Smooth muscle cell (in vitro differentiated cells): Measurements from ENCODE around the gene ZNF837. TPM values are rescaled to one million over a fixed set of nuclear protein-coding genes. Genes with fewer than 3 reads are reported as not detected.

Experiments
- DNase-seq: peaks from one replicate; lab custom pipeline; 2025; ENCODE audit not compliant: unreplicated experiment; lab: John Stamatoyannopoulos, UW
- H2AFZ ChIP-seq: fragments of 200-600 bp; sonication (generic); 2 replicates; pipeline ENCODE4 v1.6.0; 2016; ENCODE audit warnings: antibody characterized with exemption, low read depth, mild to moderate bottlenecking
- H3F3A ChIP-seq: fragments of 200-600 bp; sonication (generic); 2 replicates; pipeline ENCODE4 v1.6.0; 2017; ENCODE audit warnings: antibody characterized with exemption, low read depth
- H3K27ac ChIP-seq: fragments of 200-600 bp; sonication (generic); 2 replicates; pipeline ENCODE4 v1.5.1; 2016; ENCODE audit warnings: low read depth, mild to moderate bottlenecking
- H3K27me3 ChIP-seq: fragments of 200-600 bp; sonication (generic); 2 replicates; pipeline ENCODE4 v1.6.1; 2016; ENCODE audit warnings: low read depth, mild to moderate bottlenecking
- H3K36me3 ChIP-seq: fragments of 200-600 bp; sonication (generic); 2 replicates; pipeline ENCODE4 v1.5.1; 2016; ENCODE audit warnings: low read depth
- H3K4me1 ChIP-seq: fragments of 200-600 bp; sonication (generic); 2 replicates; pipeline ENCODE4 v1.5.1; 2016; ENCODE audit warnings: low read depth
- H3K4me2 ChIP-seq: fragments of 200-600 bp; sonication (generic); 2 replicates; pipeline ENCODE4 v1.6.0; 2016; ENCODE audit warnings: mild to moderate bottlenecking
- H3K4me3 ChIP-seq: fragments of 200-600 bp; sonication (generic); 2 replicates; pipeline ENCODE4 v1.5.1; 2016; ENCODE audit warnings: mild to moderate bottlenecking
- H3K79me2 ChIP-seq: fragments of 200-600 bp; sonication (generic); 2 replicates; pipeline ENCODE4 v1.6.0; 2016; ENCODE audit warnings: low read depth, mild to moderate bottlenecking
- H3K9ac ChIP-seq: fragments of 200-600 bp; sonication (generic); 2 replicates; pipeline ENCODE4 v1.6.0; 2016; ENCODE audit warnings: low read depth
- H3K9me3 ChIP-seq: fragments of 200-600 bp; sonication (generic); replicated peaks from 2 replicates; pipeline ENCODE4 v1.5.1; 2016; ENCODE audit warnings: low read depth
- H4K20me1 ChIP-seq: fragments of 200-600 bp; sonication (generic); 2 replicates; pipeline ENCODE4 v1.6.0; 2016; ENCODE audit warnings: low read depth
- CTCF ChIP-seq: fragments of 200-600 bp; sonication (generic); IDR thresholded peaks from 2 replicates; pipeline ENCODE4 v1.5.1; 2017; ENCODE audit warnings: borderline replicate concordance, mild to moderate bottlenecking, antibody characterized with exemption; ENCODE audit not compliant: insufficient read depth, poor library complexity, severe bottlenecking
- WGBS: methylation state at CpG from one replicate; pipeline ENCODE4 v1.1.7; 2016; ENCODE audit warnings: low lambda C conversion rate; 5-methylcytosine and 5-hydroxymethylcytosine counted together
- polyA plus RNA-seq: library from polyadenylated mRNA; unstranded; fragments of >200 nt; fragmentation: Nextera tagmentation; extraction: Ambion mirVana; gene quantifications from 2 replicates; pipeline ENCODE4 v1.2.1, GENCODE V29; 2016
- total RNA-seq: library from RNA; depleted of rRNA; stranded (reverse); fragments of >200 nt; gene quantifications from 2 replicates; pipeline ENCODE4 v1.2.3, GENCODE V29; 2014

The ZNF837 gene
- total RNA-seq (4.4 and 5.9 TPM in 2 replicates), polyA plus RNA-seq (7.8 and 8.4 TPM in 2 replicates)

- Histone ChIP-seq H2AFZ (peak within 1 kb of the TSS; percentile 75), H3F3A (no peaks in the 10 kb centered on the region), H3K27ac (peak within 1 kb of the TSS; percentile 89), H3K4me1 (peaks cover 8% of the 10 kb centered on the region), H3K27me3 (no peaks in the 10 kb centered on the region), H3K4me2 (peak within 1 kb of the TSS; percentile 89), H4K20me1 (no peaks in the 10 kb centered on the region), H3K79me2 (peaks cover 11% of the 10 kb centered on the region), H3K9ac (peak within 1 kb of the TSS; percentile 97), H3K36me3 (no peaks in the 10 kb centered on the region), H3K4me3 (peak within 1 kb of the TSS; percentile 90), H3K9me3 (no peaks in the 10 kb centered on the region)
- WGBS: under 1% methylated on average over 48 of the region's 83 CpGs
- no peak for TF ChIP-seq CTCF
- peak; percentile 95 for DNase-seq
These were observed at the start of gene ZNF837 for GRCh38 chr19:58380662-58381459. ZNF837 (minus strand) TSS chr19:58381030; CDS start chr19:58369332, 11,698 bp downstream.

DNA sequence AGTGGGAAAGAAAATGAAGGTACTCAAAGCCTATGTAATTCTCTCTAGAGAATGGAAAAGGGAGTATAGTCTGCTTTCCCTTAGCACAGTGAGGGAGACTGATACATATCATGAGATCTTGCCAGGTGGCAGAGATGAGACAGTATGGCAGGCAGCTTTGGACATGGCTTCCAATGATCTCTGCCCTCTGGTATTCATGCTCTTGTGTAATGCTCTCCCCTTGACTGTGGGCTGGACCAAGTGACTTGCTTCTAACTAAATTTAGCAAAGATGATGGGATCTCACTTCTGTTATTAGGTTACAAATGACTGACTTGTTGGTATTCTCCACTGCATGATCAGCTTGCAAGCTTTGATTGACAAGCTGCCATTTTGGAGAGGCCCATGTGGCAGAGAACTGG, 48.9 kb upstream of the ZNF837 start:
- no peak overlapping the region for H3K4me3 ChIP-seq
- TF ChIP-seq CTCF: no peak
- no peaks in the 10 kb centered on the region for H3K79me2 ChIP-seq

GRCh38 chr19:58428617-58429016, 47.8 kb upstream of the ZNF837 start:
- H3K9ac ChIP-seq: no peak overlapping the region
- no peaks in the 10 kb centered on the region for H4K20me1 ChIP-seq
- TF ChIP-seq CTCF: no peak
- H3K9me3 ChIP-seq: peaks cover 7% of the 10 kb centered on the region
- WGBS: 59% methylated on average over 1 of the region's 1 CpG
- H3K36me3 ChIP-seq: peaks cover 5% of the 10 kb centered on the region
- DNase-seq: no peak
- H3K27ac ChIP-seq: no peak overlapping the region
- no peaks in the 10 kb centered on the region for H3K79me2 ChIP-seq
- H2AFZ ChIP-seq: no peak overlapping the region
- no peaks in the 10 kb centered on the region for H3F3A ChIP-seq
- H3K27me3 ChIP-seq: no peaks in the 10 kb centered on the region
- no peak overlapping the region for H3K4me2 ChIP-seq
- H3K4me3 ChIP-seq: no peak overlapping the region
- H3K4me1 ChIP-seq: no peaks in the 10 kb centered on the region

More for the DNA sequence above, 48.9 kb upstream of the ZNF837 start:
- Histone ChIP-seq H3K4me2 (no peak overlapping the region), H3K4me1 (no peaks in the 10 kb centered on the region), H4K20me1 (no peaks in the 10 kb centered on the region), H3K9ac (no peak overlapping the region), H3K27ac (no peak overlapping the region), H3K27me3 (no peaks in the 10 kb centered on the region), H2AFZ (no peak overlapping the region), H3K9me3 (peaks cover 19% of the 10 kb centered on the region), H3F3A (no peaks in the 10 kb centered on the region), H3K36me3 (peaks cover 12% of the 10 kb centered on the region)
- DNase-seq: no peak

DNA sequence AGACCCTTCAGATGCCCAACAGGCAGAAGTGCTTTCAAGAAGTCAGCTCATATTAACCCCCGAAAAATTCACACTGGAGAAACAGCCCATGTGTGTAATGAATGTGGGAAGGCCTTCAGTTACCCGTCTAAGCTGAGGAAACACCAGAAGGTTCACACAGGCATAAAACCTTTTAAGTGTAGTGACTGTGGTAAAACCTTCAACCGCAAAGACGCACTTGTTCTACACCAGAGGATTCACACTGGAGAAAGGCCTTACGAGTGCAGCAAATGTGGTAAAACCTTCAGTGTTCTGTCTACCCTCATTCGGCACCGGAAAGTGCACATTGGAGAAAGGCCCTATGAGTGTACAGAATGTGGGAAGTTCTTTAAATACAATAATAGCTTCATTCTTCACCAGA, 36.2 kb upstream of the ZNF837 start:
- Histone ChIP-seq H3K9me3 (no peaks in the 10 kb centered on the region), H3K27me3 (no peaks in the 10 kb centered on the region), H3K27ac (no peak overlapping the region), H3K9ac (no peak overlapping the region), H2AFZ (no peak overlapping the region), H3K36me3 (peaks cover 15% of the 10 kb centered on the region), H3F3A (no peaks in the 10 kb centered on the region), H4K20me1 (no peaks in the 10 kb centered on the region), H3K4me2 (no peak overlapping the region), H3K4me1 (no peaks in the 10 kb centered on the region), H3K4me3 (no peak overlapping the region), H3K79me2 (peaks cover 16% of the 10 kb centered on the region)
- no peak for TF ChIP-seq CTCF
- no peak for DNase-seq
- WGBS: 96% methylated on average over 7 of the region's 7 CpGs
